GM18499 (cell line): Measurements from ENCODE around the gene ANKLE1.
"Not testable (repeated sequence)": the region's sequence is repeated elsewhere in the genome, so short reads cannot be mapped to it uniquely, and the experiment has no call there.

Experiments
- ATAC-seq: cut with Tn5 transposase; IDR thresholded peaks from one replicate; pipeline ENCODE4 v1.9.1; 2021; ENCODE audit warnings: moderate number of reproducible peaks; ENCODE audit not compliant: insufficient read depth, unreplicated experiment

Gene ANKLE1

DNA sequence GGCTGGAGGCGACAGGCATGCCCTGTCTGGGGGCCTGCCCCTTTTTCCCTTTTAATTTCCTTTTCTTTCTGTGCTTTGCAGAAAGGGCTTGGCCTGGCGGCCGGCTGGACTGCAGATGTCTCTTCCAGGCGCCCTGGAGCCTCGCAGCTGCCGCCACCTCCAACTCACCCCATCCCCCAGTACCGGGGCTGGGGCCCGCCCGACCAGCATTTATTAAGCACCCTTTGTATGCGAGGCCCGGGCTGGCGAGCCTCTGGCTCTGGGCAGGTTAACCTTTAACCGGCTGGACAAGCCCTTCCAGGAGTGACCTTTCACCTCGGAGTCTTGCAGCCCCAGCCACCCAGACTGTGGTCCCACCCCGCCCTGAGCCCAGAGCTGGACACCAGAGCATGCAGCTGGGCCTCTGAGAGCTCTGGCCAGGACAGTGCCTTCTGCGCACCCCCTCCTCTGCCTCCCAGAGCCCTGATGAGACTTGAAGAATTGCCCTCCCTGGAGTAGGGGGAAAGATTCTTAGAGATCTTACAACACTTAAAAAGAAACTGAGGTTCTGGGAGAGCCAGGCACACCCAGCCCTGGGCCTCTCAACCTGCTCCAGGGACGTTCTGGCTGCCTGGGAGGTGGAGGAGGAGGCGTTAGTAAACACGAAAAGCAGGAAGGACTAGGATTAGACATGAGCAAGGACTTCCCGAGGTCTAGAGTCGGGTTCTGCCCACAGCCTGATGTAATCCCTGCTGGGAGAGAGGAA lies 34.8 kb upstream of the ANKLE1 start:
- ATAC-seq: no peak

DNA sequence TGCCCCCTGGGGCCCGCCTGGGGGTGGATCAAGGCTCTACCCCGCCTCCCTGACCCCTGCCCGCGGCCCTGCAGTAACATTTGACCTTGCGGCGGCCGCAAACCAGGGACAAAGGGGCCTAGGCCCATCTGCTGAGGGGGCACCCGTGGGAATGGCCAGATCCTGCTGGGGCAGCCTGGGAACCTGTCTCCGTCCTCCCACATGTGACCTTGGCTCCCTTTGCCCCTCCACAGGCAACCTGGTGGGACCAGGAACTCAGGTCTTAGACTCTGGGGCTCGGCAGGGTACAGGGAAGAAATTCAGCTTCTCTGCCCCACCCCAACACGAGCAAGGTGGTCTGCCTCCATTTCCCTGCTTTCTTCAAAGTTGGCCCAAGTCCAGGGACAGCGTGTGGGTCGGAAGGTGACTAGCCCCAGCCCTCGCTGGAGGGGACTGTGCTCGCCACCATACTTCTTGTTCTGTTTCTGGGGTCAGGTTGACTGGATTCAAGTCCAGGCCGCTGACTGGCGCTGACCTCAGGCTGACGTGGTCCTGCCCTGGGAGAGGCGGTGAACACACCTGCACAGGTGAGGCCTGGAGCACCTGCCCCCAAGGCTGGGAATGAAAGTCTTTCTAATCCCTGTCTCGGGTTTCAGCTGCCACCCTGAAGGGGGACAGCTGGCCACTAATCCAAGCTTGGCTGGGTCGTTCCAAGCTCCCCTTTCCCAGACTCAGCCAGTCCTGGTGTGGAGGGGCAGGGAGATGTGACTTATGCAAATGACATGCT lies 33.5 kb upstream of the ANKLE1 start:
- ATAC-seq: no peak

DNA sequence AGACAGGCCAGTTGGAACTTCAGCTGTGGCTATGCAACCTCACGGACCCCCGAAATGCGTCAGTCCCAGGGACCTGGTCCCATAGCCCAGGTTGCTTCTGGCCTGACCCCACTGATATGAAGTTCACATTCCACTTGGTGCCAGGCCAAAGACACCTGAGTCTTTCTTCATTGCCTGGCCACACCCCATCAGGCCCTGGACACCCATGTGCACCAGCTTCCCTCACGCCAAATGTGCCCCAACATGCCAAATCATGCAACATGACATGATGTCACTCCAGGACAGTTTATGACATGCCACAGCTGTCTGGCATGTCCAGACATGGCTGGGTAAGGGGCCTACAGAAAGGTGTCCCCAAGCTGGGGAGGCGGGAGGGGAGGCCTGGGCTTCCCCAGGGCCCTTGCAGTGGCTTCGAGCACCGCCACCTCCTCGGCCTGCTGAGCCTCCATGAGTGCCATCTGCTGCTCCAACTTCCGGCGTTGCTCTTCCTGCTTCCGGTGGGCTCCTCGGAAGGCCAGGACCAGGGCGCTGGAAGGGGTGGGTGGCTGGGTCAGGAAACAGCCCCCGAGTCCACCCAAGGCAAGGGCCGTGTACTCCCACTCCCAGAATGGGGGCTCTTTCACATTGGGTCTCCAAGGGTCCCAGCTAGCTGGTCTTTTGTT lies 31.7 kb upstream of the ANKLE1 start:
- no peak for ATAC-seq

DNA sequence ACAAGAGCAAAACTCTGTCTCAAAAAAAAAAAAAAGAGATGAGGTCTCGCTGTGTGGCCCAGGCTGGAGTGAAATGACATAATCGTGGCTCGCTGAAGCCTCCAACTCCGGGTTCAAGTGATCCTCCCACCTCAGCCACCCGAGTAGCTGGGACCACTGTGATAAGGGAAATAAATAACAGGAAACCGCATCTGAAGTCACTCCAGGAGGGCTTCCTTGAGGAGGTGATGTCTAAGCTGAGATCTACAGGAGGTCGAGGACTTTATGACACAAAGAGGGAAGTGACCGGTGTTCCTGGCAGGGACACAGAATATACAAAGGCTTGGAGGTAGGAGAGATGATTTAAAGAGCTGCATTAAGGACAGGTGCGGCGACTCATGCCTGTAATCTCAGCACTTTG lies 27.1 kb upstream of the ANKLE1 start:
- ATAC-seq: no peak

DNA sequence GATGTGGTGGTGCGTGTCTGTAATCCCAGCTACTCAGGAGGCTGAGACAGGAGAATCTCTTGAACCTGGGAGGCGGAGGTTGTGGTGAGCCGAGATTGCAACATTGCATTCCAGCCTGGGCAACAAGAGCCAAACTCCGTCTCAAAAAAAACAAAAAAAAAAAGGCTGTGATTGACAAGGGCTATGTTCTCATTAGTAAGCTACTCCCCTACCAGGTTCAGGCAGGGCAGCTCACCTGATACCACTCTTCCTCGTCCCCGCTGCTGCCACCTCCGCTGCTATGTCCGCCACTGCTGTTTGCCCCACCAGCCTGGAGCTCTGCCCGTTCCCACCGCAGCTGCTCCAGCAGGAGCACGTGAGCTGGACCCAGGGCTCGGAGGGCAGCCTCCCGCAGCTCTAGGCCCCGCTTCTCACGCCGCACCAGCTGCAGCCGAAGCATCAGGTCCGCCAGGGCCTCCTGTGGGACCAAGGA lies 26.5 kb upstream of the ANKLE1 start:
- no peak for ATAC-seq

DNA sequence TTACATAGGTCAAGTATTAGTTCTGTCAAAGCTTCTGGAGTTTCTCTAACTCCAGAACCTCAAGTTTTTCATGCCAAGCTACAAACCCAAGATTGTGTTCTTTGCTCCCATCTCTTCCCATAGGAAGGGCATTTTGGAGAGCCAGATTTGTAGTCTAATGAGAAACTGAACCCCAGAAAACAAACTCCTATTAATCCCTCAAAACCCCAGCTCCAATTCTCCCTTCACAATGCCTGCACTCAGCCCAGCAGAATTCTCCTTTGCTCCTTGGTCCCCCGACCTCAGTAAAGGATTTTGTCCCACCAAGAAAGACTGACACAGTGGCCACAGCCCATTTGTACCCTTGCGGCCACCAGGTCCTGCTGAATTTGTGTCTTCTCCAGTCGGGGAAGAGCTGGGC lies 25.6 kb upstream of the ANKLE1 start:
- ATAC-seq: no peak

DNA sequence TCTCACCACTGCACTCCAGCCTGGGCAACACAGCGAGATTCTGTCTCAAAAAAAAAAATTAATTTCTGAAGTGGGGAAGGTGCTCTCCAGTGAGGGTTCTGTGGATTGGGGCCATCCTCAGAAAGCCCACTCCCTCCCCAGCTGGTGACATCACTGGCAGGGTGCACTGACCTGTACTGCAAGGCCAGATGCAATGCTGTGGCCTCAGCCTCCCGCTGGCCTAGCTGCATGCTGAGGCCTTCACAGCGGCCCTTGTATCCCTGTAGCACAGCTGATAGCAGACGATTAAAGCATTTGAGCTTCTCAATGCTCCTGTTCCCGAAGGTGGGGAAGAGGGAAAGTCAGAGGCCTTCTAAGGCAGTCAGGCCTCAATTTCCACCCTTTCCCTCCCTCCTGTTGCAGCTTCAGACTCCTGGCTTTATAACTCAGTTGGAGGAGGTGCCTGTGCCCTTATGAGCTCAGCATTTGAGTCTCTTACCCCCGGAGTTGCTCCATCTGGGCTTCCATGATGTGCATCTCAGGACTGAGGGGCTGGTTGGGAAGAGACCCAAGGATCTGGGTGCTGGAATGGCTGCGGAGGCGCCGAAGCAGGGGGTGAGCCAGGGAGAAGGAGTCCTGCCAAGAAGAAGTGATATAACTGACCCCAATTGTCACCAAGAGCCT lies 22.5 kb upstream of the ANKLE1 start:
- no peak for ATAC-seq

DNA sequence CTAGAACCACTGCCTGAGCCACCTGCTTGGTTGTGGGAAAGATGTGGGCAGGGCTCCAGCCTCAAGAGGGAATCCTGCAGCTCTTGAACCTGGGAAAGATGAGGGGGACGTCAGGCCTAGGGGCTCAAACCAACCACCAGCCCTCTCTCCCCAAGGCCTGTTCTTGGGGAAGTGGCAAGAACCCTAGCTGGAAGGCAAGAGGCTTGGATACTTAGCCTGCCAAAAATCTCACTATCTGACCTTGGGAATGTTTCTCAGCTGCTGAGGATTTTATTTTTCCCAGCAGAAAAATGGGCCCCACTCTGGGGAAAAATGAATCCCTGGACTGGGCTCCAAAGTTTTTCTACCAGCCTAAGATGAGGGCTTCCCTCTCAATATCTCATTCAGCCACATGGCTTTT lies 21.8 kb upstream of the ANKLE1 start:
- ATAC-seq: no peak

DNA sequence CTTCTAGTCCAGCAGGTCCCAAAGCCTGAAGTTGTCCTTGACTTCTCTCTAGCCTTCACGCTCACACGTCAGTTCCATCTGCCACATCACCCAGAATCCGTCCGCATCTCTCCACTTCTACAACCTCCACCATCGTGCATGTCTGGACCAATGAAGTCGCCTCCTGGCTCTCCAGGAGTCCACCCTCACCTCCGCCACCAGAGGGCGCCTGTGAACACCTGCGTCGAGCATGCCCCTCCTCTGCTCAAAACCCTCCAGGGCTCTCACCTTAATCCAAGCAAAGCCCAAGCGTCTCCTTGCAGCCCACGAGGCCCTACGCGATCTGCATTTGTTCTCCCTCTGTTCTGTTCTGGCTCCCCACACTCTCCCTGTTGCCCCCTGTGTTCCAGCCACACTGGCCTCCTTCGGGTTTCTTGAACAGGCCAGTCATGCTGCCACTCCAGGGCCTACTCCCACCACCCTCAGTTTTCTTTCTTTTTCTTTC lies 20.8 kb upstream of the ANKLE1 start:
- ATAC-seq: peak; percentile 52

DNA sequence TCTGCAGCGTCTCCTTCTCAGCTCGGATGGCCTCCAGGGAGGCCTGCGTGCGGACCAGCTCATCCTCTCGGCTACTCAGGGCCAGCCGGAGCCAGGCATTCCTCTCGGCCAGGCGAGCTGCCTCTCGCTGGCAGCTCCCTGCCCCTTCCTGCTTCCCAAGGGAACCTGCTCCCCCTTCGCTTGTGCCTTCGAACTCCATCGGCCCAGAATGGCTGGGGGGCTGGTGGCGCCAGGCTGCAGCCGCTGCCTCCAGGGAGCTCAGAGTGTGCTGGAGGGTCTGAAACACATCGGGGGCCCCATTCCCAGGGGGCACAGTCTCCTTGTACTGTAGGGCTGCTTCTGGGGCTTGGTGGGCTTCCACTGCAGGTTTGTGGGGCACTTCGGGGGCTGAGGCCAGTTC lies 19.1 kb upstream of the ANKLE1 start:
- ATAC-seq: no peak

DNA sequence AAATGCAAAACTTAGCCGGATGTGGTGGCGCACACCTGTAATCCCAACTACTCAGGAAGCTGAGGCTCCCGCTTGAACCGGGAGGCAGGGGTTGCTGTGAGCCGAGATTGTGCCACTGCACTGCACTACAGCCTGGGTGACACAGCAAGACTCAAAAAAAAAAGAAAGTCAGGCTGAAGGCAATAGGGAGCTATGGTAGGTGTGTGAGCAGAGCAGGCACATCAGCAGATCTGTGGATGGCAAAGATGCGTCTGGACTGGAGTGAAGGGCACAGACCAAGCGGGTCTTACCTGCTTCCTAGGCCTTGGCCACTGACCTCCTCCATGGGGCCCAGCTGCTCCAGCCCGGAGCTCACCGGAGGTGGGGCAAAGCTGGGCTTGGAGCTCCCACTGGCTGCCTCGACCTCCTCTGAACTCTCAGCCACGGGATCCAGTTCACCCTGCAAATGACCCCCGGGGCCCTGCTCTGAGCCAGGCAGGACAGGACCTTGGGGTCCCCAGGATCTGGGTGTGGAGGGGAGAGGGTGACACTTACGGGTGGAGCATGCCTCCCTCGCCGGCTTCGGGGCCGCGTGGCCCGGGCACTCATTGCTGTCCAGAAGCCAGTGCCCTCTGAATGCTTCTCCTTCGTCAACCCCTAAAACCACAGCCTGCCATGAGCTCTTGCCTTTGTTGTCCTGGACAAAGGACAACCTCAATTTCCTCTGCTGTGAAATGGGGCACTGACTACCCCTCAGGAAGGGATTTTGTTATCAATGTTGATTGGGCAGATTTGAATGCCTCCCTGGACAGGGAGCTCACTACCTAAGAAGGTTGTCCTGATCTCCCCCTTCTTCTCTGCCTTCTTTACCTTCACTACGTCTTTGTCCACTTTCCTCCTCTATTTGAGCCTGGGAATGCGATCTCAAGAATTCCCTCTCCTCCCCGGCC lies 17.7 kb upstream of the ANKLE1 start:
- no peak for ATAC-seq

DNA sequence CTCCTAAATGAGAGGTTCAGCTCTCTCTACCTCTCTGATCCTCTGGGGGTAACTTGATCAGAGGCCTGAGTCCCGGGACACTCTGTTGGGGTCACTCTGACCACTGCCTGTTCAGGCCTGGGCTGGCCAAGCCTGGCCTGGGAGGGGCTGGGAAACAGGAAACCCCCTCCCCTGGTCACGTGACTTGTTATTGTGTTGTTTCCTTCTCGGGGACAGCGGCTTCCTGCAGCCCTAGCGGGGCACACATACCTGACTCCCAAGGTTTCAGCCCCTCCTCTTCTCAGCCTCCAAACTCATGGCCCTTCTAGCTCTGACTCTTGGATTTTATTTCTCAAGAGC lies 17.1 kb upstream of the ANKLE1 start, which contains the start of gene USHBP1:
Gene USHBP1, minus strand, starts transcription at position 105 of the 339 bp plus-strand sequence. CDS start 446 bp downstream, outside the sequence.
- no peak for ATAC-seq

DNA sequence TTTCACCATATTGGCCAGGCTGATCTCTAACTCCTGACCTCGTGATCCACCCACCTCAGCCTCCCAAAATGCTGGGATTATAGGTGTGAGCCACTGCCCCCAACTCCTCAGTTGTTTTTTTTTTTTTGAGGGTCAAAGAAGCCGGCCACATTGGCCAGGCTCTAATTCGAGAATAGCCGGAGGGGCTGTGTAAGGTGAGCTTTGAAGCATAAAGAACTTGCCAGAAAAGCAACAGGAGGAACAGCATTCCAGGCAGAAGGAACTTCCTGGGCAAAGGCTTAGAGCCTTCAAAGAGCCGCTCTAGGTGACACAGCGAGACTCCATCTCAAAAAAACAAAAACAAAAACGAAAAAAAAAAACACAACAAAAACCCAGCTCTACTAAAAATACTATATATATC lies 15.7 kb upstream of the ANKLE1 start:
- no peak for ATAC-seq

DNA sequence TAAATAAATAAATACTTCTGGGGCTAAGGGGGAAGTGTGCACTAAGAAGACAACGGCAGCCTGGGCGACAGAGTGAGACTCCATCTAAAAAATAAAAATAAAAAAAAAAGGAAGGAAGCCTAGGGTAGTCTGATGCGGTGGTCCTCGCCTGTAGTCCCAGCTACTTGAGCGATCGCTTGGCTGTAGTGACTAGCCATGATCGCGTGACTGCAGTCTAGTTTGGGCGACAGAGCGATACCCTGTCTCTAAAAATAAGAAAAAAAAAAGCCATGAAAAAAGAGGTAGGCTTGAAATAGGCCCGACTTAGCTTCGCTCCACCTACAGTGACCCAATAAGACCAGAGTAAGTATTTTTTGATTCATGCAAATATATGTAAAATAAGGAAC lies 15.1 kb upstream of the ANKLE1 start:
- no peak for ATAC-seq

DNA sequence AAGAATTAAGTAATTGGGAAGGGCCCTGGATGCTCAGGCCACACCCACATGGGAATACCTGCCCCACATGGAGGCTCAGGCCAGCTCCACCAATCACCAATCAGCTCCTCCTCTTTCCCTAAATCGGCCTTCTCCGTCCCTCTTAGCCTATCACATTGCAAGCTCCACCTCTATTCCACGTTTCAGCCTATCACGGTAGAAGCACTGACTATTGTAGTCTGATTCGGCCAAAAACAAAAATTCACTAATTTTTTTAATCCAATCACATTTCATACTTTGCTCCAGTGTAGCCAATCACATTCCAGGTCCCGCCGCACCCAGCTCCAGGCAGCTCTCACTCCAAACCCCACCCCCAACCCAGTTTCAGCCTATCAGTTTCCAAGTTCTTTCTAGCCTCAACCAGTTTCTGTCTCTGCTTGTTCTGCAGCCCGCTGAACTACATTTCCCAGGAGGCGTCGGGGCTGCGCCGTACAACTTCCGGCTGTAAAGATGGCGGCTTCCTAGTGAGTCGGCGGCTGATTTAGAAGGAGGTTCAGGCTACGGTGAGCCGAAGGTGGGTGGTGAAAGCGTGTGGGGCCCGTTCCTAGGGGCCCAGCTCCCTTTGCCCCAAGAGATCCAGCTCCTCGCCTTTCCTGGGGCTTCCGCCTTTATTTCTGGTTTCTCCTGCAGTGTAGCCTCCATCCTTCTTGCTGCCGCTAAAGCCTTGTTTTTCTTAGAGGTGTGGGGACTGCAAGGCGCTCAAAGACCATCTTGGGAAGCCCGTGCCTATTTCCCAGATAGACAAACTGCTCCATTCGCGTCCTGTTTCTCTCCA lies 14.5 kb upstream of the ANKLE1 start, which contains the start of gene BABAM1:
Gene BABAM1, plus strand, starts transcription at position 469 of the 814 bp plus-strand sequence. CDS start 1,364 bp downstream, outside the sequence.
- ATAC-seq: peak; percentile 82

DNA sequence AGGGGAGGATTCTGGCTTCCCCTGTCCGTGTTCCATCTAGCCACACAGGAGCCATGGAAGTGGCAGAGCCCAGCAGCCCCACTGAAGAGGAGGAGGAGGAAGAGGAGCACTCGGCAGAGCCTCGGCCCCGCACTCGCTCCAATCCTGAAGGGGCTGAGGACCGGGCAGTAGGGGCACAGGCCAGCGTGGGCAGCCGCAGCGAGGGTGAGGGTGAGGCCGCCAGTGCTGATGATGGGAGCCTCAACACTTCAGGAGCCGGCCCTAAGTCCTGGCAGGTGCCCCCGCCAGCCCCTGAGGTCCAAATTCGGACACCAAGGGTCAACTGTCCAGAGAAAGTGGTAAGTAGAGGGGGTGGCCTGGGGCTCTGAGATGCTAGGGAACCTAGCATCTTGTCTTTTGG lies 12.9 kb upstream of the ANKLE1 start:
- no peak for ATAC-seq

DNA sequence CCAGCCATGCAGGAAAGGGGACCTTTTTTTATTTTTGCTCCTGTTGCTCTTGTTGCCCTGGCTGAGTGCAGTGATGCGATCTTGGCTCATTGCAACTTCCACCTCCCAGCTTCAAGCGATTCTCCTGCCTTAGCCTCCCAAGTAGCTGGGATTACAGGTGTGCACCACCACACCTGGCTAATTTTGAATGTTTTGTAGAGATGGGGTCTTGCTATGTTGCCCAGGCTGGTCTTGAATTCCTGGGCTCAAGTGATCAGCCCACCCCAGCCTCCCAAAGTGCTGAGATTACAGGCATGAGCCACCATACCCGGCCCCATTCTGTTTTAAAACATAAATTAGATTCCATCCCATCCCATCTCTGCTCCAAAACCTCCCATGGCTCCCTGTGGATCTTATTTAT lies 6.8 kb upstream of the ANKLE1 start:
- ATAC-seq: not testable (repeated sequence)

DNA sequence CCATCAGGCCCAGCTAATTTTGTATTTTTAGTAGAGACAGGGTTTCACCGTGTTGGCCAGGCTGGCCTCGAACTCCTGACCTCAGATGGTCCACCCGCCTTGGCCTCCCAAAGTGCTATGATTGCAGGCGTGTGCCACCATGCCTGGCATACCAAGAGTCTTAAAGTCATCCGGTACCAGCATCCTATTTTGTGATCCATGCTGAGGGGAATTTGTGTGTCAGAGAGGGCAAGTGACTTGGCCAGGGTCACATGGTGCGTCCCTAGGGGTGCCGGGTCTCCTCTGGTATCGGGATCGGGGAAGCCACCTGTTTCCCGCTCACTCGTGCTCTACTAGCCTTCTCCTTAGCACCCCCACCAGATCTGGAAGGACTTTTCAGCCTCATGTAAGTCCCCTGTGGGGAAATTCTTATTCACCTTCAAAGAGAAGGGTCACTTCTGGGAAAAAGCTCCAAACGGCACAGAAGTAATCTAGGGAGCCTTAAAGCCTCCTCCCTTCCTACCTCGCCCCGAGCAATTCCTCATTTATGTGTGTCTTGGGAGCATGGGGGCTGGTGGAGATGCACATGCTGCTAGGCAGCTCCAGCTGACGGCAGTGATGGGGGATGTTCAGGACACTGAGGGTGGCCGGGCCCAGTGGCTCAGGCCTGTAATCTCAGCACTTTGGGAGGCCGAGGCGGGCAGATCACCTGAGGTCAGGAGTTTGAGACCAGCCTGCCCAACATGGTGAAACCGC lies 6.1 kb upstream of the ANKLE1 start:
- no peak for ATAC-seq
